ENCODE measurements around the gene RBBP8.

DNA sequence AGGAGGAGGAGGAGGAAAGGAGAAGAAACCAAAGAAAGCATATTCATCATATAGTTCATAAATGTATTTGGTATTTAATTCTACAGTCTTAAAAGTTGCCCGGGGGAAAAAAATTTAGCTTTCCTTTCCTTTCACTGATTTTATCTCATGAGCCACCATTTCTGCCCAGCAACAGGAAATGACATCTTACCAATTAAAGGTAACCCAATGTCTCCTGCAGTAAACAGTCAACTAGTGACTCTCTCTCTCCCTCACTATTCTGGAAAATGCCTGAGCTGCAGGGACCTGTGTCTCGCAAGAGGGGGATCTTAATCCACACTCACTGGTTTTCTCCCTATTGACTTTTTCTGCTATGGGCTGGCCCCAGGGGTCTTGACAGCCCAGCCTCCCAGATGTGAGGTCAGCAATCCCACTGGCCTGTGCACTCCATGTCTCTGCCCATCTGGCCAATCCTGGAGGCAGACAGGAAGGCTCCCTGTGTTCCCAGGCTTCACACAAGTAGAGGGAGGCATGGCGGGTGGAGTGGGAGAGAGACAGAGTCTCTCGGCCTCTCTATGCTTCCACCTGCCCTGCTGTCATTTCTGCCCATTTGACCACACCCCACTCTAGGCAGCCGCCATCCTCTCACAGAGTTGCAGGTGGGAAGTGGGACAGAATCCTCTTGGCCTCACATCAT is 116.7 kb downstream of the RBBP8 start:
- TF ChIP-seq, protein P1, sequence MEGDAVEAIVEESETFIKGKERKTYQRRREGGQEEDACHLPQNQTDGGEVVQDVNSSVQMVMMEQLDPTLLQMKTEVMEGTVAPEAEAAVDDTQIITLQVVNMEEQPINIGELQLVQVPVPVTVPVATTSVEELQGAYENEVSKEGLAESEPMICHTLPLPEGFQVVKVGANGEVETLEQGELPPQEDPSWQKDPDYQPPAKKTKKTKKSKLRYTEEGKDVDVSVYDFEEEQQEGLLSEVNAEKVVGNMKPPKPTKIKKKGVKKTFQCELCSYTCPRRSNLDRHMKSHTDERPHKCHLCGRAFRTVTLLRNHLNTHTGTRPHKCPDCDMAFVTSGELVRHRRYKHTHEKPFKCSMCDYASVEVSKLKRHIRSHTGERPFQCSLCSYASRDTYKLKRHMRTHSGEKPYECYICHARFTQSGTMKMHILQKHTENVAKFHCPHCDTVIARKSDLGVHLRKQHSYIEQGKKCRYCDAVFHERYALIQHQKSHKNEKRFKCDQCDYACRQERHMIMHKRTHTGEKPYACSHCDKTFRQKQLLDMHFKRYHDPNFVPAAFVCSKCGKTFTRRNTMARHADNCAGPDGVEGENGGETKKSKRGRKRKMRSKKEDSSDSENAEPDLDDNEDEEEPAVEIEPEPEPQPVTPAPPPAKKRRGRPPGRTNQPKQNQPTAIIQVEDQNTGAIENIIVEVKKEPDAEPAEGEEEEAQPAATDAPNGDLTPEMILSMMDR (IDR thresholded peaks at IDR 0.05; ENCODE audit: extremely low read depth in 1 of 2, insufficient read depth in 1 of 2, low read depth in 1 of 2, low read length in 2 of 2): no peak
- TF ChIP-seq POLR2A (IDR thresholded peaks at IDR 0.05; ENCODE audit: low read depth, low read length) (no peak), EZH2 (IDR thresholded peaks at IDR 0.05; ENCODE audit: borderline replicate concordance, low read depth, low read length, severe bottlenecking) (no peak), JUN (IDR thresholded peaks at IDR 0.05; ENCODE audit: borderline replicate concordance, insufficient read depth, insufficient read length, low read depth) (no peak), MAX (IDR thresholded peaks at IDR 0.05; ENCODE audit: insufficient read depth, insufficient read length) (no peak), POLR2AphosphoS5 (IDR thresholded peaks at IDR 0.05; ENCODE audit: insufficient read depth, low read depth, low read length) (no peak), FOS (IDR thresholded peaks at IDR 0.05; ENCODE audit: borderline replicate concordance, insufficient read depth, low read length) (no peak), MYC (IDR thresholded peaks at IDR 0.05; ENCODE audit: low read depth, low read length) (no peak)
